ENCODE measurements around the gene STAU1. TPM values are rescaled to one million over a fixed set of nuclear protein-coding genes. Genes with fewer than 3 reads are reported as not detected.

Gene STAU1
- total RNA-seq, 1 donor from 2014 or later: 39.3 TPM

DNA sequence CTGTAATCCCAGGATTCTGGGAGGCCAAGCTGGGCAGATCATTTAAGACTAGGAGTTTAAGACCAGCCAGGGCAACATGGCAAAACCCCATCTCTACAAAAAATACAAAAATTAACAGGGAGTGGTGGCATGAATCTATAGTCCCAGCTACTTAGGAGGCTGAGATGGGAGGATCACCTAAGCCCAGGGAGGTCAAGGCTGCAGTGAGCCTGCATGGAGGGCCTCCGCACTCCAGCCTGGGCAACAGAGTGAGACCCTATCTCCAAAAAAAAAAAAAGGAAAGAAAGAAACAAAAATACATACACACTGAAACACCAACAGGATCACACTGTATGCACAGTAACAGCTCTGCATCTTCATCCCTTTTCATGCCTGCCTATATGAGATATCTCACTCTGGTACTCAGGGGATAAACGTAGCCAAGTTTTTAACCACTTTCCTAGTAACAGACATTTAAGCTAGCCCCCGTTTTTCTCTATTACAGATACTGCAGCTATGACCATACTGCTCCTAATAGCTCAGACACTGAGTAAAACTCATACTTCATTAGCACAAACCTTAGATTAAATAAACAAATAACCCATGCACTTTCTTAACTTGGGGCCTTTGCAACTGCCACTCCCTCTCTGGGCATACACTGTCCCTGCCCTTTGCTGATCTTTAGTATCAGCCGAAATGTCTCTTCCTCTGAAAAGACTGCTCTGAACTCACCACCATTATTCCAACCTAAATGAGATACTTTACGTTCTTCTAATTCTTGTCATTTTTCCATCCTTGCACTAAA lies 41.5 kb downstream of the STAU1 start:
- Mint-ChIP-seq H3K4me3 (no peak overlapping the region), H3K27ac (no peak overlapping the region), H3K4me1 (no peaks in the 10 kb centered on the region), H3K36me3 (ENCODE audit: low read depth) (peaks cover 76% of the 10 kb centered on the region), H3K9me3 (no peaks in the 10 kb centered on the region), H3K27me3 (no peaks in the 10 kb centered on the region)
- CTCF ChIA-PET: interaction anchor here (1.9 kb wide), 1 partner anchor 14 kb away, joined by 6 read pairs; no protein-coding TSS in a partner anchor
- intact Hi-C loops (cut with micrococcal nuclease): no loop called here
- DNase-seq (no peak), ATAC-seq (ENCODE audit: low read depth) (no peak)
- TF ChIP-seq, protein P1, sequence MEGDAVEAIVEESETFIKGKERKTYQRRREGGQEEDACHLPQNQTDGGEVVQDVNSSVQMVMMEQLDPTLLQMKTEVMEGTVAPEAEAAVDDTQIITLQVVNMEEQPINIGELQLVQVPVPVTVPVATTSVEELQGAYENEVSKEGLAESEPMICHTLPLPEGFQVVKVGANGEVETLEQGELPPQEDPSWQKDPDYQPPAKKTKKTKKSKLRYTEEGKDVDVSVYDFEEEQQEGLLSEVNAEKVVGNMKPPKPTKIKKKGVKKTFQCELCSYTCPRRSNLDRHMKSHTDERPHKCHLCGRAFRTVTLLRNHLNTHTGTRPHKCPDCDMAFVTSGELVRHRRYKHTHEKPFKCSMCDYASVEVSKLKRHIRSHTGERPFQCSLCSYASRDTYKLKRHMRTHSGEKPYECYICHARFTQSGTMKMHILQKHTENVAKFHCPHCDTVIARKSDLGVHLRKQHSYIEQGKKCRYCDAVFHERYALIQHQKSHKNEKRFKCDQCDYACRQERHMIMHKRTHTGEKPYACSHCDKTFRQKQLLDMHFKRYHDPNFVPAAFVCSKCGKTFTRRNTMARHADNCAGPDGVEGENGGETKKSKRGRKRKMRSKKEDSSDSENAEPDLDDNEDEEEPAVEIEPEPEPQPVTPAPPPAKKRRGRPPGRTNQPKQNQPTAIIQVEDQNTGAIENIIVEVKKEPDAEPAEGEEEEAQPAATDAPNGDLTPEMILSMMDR (IDR thresholded peaks at IDR 0.05): no peak
- POLR2A ChIA-PET: interaction anchor here (0.7 kb wide), 1 partner anchor 96 kb away, joined by 6 read pairs; no protein-coding TSS in a partner anchor

DNA sequence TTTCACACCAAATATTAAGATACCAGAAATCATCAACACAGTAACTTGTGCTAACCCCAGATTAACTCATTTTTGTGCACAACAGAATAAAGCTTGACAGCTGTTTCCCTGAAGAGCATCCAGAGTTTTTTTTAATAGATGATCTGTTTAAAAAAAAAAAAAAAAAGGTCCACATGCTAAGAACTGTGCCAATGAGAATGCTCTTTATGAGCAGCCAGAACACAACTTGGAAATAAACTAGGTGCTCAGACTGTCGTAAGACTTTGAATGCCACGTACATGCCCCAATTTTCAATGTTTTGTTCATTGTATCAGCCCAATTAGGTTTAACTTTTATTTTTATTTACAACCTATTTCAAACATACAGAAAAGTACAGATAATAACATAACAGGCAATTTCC lies 47.3 kb downstream of the STAU1 start:
- H3K9me3 Mint-ChIP-seq: no peaks in the 10 kb centered on the region
- H3K36me3 Mint-ChIP-seq (ENCODE audit: low read depth): peaks cover 44% of the 10 kb centered on the region
- intact Hi-C loops (cut with micrococcal nuclease): no loop called here
- no peak overlapping the region for H3K4me3 Mint-ChIP-seq
- DNase-seq (no peak), ATAC-seq (ENCODE audit: low read depth) (no peak)
- ChIA-PET CTCF (interaction anchor here (0.6 to 0.7 kb wide), 2 partner anchors 68 to 76 kb away, joined by 3 read pairs; no protein-coding TSS in a partner anchor), POLR2A (interaction anchor here (0.5 kb wide), 1 partner anchor 35 kb away, joined by 5 read pairs; no protein-coding TSS in a partner anchor)
- TF ChIP-seq, protein P1 (IDR thresholded peaks at IDR 0.05): no peak
- no peaks in the 10 kb centered on the region for H3K27me3 Mint-ChIP-seq
- H3K27ac Mint-ChIP-seq: no peak overlapping the region
- H3K4me1 Mint-ChIP-seq: peaks cover 9% of the 10 kb centered on the region

DNA sequence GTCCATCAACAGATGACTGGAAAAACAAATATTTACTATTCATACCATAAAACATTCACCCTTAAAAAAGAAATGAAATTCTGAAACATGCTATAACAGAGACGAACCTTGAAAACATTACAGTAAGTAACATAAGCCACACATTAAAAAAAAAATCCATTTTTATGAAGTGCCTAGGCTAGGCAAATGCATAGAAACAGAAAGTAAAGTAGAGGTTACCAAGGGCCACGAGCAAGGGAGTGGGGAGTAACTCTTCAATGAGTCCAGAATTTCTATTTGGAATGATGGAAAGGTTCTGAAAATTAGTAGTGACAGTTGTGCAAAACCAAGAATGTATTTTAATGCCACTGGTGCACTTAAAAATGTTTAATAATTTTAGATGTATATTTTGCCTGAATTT lies 47.7 kb downstream of the STAU1 start:
- DNase-seq (no peak), ATAC-seq (ENCODE audit: low read depth) (no peak)
- Mint-ChIP-seq H3K4me3 (no peak overlapping the region), H3K27ac (no peak overlapping the region), H3K36me3 (ENCODE audit: low read depth) (peaks cover 46% of the 10 kb centered on the region), H3K4me1 (peaks cover 9% of the 10 kb centered on the region), H3K27me3 (no peaks in the 10 kb centered on the region), H3K9me3 (no peaks in the 10 kb centered on the region)
- TF ChIP-seq, protein P1 (IDR thresholded peaks at IDR 0.05): no peak
- intact Hi-C loops (cut with micrococcal nuclease): no loop called here
- POLR2A ChIA-PET: no interaction called here
- CTCF ChIA-PET: no interaction called here

DNA sequence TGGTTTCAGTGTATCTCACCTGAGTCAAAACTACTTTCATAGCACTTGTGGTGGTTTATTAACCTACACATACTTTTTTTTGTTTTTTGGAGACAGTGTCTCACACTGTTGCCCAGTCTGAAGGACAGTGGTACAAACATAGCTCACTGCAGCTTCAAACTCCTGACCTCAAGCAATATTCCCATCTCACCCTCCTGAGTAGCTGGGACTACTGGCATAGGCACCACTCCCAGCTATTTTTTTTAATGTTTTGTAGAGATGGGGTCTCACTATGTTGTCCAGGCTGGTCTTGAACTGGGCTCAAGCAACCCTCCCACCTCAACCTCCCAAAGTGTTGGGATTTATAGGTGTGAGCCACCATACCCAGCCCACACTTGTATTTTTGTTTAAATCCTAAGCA lies 49.7 kb downstream of the STAU1 start:
- ATAC-seq (ENCODE audit: low read depth) (no peak), DNase-seq (no peak)
- H3K27ac Mint-ChIP-seq: no peak overlapping the region
- H3K9me3 Mint-ChIP-seq: no peaks in the 10 kb centered on the region
- H3K27me3 Mint-ChIP-seq: no peaks in the 10 kb centered on the region
- H3K4me1 Mint-ChIP-seq: peaks cover 9% of the 10 kb centered on the region
- TF ChIP-seq, protein P1 (IDR thresholded peaks at IDR 0.05): no peak
- H3K4me3 Mint-ChIP-seq: no peak overlapping the region
- H3K36me3 Mint-ChIP-seq (ENCODE audit: low read depth): peaks cover 51% of the 10 kb centered on the region
- ChIA-PET POLR2A (interaction anchor here (0.7 kb wide), 1 partner anchor 10 kb away, joined by 3 read pairs; no protein-coding TSS in a partner anchor), CTCF (interaction anchor here (1.0 kb wide), 1 partner anchor 79 kb away, joined by 4 read pairs; no protein-coding TSS in a partner anchor)
- intact Hi-C loops (cut with micrococcal nuclease): loop anchor here (10.0 kb wide), 2 partner anchors 46 to 396 kb away; partner anchors contain the start of gene STAU1
